H4 (cell line): ENCODE data around the gene EIF4EBP2. TPM values are rescaled to one million over a fixed set of nuclear protein-coding genes. Genes with fewer than 3 reads are reported as not detected.

Source experiments
- DNase-seq: peaks from one replicate; pipeline ENCODE4 v3.0.0-alpha.2; 2015; ENCODE audit warnings: low spot score
- total RNA-seq: library from RNA; depleted of rRNA; stranded (reverse); fragments of >200 nt; shearing (Covaris generic); gene quantifications from 2 replicates; pipeline ENCODE4 v1.2.3, GENCODE V29; 2014

The EIF4EBP2 gene
- total RNA-seq, 1 experiment from 2014 or later: 38.8 TPM

- DNase-seq: peak; percentile 86
These were observed 25.8 kb upstream of the EIF4EBP2 start for GRCh38 chr10:70378122-70378521.

- no peak for DNase-seq
These were observed 24.3 kb upstream of the EIF4EBP2 start for GRCh38 chr10:70379581-70380176.

- DNase-seq: no peak
These were observed 23.4 kb upstream of the EIF4EBP2 start for GRCh38 chr10:70380350-70381135.

- DNase-seq: no peak
These were observed 22.2 kb upstream of the EIF4EBP2 start for GRCh38 chr10:70381471-70382421.

DNA sequence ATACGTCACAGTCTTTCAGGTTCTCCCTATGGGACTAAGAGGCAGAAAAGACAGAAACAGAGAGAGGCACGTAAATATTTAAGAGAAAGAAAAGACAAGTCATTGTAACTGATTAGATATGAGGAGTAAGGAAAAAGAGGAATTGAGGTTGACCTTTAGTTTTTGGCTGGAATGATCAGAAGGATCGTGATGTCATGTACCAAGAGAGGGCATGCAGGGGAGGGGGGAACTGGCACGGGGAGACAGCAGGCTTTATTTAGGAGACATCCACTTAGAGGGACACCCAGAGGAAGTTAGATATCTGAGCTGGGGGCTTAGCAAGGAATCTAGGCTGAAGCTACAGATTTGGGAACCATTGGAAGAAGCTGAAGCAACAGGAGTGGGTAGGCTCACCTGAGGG, 12.3 kb upstream of the EIF4EBP2 start:
- DNase-seq: no peak

DNA sequence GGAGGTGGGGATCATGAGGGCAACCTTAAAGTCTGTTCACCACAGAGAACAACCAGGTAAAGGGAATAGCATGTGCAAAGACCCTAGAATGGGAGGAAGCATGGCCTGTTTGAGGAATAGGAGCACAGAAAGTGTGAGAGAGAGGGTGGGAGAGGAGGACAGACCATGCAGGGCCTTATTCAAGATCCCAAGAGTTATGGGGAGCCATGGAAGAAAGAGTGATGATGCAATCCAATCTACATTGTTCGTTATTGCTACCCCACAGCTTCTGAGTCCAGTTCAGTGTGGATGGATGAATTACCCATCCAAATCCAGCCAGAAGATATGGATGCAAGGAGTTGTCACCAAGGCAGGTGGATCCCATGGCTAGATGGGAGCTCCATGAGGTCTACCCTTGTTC, 7.8 kb upstream of the EIF4EBP2 start:
- DNase-seq: no peak

DNA sequence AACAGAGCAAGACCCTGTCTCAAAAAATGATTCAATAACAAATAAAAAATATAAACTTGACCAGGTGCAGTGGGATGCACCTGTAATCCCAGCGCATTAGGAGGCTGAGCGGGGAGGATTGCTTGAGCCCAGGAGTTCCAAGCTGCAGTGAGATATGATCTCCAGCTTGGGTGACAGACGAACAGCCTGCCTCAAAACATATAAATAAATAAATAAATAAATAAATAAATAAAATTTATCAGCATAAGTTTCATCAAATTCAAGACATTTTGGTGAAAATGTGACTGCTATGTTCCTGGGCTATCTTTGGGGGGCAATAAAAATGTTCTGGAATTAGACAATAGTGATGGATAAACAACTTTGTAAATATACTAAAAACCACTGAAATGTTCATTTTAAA, 4.8 kb upstream of the EIF4EBP2 start:
- DNase-seq: no peak

DNA sequence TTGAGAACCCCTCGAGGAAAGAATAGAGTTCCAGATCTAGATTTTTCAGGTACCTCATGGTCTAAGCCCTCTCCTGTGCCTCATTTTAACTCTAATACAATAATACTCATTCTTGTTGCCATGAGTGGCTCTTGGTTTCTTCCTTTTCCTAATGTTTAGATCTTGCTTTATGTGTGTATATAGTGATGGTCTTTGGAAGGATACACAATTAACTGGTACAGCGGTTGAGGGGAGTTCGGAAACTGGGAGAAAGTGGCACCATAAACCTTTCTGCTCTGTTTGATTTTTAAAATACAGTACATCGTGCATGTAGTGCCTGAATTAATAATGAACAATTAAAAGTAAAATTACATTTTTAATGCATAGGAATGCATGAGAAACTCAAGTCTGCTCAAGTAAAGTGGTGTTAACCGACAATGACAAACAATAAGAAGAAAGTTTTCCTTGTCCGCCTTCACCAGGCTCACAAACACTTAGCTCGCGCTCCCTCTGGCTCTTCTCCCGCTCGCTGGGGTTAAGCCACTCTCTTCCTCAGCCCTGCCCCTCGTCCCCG, 386 bp upstream of the EIF4EBP2 start:
- DNase-seq: no peak

GRCh38 chr10:70404787-70405036, 767 bp downstream of the EIF4EBP2 start:
- DNase-seq: no peak

GRCh38 chr10:70405037-70405824, 1.3 kb downstream of the EIF4EBP2 start:
- peak; percentile 96 for DNase-seq

DNA sequence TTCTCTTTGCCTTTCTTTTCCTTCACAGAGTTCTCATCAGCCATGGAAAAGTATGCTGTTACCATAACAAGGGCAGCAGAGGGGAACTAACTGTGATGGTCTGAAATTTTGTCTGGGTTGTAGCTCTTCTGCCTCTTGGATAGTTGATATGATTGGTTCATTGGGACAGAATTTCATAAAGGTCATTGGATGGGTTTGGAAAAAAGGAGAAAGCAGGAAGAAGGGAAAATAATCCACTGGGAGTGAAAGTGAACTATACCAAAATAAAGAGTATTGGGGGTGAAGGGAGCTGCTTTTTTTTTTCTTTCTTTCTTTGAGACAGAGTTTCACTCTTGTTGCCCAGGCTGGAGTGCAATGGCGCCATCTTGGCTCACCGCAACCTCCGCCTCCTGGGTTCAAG, 5.8 kb downstream of the EIF4EBP2 start:
- no peak for DNase-seq

DNA sequence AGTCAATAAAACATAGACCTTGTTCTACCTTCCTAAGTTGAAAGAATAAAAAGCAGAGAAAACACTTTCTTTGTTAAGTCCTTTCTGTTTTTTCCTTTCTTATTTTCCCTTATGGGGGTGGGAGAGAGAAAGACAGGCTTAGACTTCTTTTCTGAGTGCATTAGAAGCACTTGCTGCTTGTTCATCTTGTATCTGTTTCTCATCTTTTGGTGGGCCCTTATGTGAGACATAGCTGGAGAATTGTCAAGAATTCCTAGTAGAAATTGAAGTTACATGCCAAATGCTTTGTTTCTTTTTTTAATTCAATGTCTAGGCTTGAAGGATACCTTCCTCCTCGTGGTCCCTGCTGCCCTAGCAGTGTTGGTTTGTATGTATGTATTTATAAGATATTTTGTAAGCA, 6.7 kb downstream of the EIF4EBP2 start:
- DNase-seq: no peak

GRCh38 chr10:70412356-70412755, 8.4 kb downstream of the EIF4EBP2 start:
- DNase-seq: no peak

GRCh38 chr10:70417568-70417967, 13.6 kb downstream of the EIF4EBP2 start:
- DNase-seq: no peak

DNA sequence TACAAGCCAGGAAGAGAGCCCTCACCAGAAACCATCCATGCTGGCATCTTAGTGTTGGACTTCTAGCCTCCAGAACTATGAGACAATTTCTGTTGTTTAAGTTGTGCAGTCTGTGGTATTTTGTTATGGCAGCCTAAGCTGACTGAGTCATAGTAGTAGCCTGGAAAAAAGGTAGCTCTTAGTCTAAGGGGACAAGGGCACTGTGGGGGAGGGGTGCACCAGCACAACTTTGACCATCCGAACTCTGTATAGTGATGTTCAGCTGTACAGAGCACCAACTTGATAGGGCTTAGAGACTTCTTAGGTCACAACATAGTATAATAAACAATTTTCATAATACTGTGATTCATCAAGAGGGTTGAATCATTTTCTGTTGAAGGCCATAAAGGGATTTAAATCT, 14.3 kb downstream of the EIF4EBP2 start:
- no peak for DNase-seq

- no peak for DNase-seq
These were observed 14.8 kb downstream of the EIF4EBP2 start for GRCh38 chr10:70418713-70419112.

- no peak for DNase-seq
These were observed 20.4 kb downstream of the EIF4EBP2 start for GRCh38 chr10:70424320-70424719.

DNA sequence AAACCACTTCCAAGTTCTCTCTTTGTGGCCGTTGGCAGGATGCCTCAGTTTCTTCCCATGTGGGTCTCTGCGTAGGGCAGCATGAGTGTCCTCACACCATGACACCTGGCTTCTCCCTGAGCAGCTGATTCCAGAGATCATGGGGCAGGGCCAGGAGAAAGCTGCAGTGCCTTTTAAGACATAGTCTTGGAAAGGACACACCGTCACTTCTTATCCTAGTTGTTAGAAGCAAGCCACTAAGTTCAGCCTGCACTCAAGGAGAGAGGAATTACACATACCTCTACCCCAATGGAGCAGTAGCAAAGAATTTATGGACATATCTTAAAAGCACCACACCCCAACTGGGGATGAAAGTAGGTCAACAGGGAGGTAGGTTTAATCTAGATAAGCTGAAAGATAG, 21.2 kb downstream of the EIF4EBP2 start:
- no peak for DNase-seq

DNA sequence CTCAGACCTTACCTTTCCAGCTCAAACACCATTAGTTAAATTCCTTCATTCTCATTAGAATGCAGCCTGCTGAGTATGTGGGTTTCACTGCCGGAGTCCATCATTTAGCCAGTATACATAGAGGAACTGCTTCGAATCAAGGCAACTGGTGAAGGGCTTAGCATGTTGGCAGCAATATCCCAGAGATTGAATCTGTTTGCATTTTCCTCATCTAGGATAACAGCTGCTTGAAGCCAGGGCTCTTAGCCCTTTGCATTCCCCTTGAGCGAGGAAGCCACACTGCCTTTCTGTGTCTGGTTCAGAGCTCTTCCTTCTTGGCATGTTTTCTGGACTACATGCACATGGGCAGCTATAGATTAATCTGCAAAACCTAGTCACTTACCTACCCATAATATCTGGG, 22.9 kb downstream of the EIF4EBP2 start:
- no peak for DNase-seq

DNA sequence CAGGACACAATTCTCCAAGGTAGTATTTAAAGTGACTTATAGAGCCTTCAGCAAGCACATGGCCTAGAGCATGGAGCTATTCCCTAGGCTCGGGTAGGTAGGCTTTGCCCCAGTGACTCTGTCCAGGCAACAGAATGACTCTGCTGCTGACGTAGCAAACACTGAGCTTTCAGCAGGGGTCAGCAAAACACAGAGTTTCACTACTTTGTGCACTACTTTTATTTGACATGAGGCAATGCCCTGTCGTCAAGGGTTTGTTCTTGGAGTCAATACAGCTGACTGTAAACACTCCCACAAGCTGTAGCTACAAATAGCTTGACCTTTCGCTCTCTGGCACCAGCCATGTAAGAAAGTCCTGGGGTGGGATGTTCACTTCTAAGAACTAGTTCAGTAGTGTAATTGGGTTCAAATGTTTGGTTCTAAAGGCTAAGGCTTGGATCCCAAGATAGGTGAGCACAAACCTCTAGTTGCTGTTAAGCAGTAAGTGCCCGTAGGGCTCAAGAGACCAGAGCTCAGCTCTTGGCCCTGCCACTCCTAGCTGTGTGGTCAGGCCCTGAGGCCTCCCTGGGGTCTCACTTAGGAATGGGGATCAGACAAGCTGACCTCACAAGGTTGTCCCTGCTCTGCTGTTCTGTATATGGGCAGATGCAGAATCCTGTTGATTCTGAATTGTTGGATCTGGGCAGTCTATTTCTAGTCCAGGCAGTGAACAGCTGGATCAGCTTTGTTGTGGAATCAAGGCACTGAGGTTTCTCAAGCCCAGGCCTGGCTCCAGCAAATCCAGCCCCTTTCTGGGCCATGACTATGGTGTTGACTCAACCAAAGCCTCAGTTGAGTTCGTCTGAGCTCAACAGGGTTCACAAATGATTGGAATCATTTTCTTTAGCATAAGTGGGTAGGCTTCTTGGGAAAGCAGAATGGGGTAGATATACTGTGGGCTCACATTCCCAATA, 26.8 kb downstream of the EIF4EBP2 start:
- DNase-seq: no peak
